H9 (cell line): Measurements from ENCODE around the gene SIM1. TPM values are rescaled to one million over a fixed set of nuclear protein-coding genes. Genes with fewer than 3 reads are reported as not detected.
A peak's percentile ranks its signal among the peaks of the same experiment; 100 is the strongest.

Experiments used
- DNase-seq: peaks from one replicate; pipeline ENCODE4 v3.0.0-alpha.2; 2017
- H2AFZ ChIP-seq: one replicate; pipeline ENCODE4 v1.6.1; 2013; ENCODE audit warnings: mild to moderate bottlenecking, low read length, control low read depth, moderate library complexity
- H2AK5ac ChIP-seq: 2 replicates; pipeline ENCODE4 v1.6.1; 2013; ENCODE audit warnings: low read length, control low read depth, mixed read lengths; ENCODE audit not compliant: insufficient read length
- H2BK120ac ChIP-seq: one replicate; pipeline ENCODE4 v1.6.1; 2013; ENCODE audit warnings: low read depth, mild to moderate bottlenecking, low read length, control low read depth, inconsistent platforms; ENCODE audit not compliant: poor library complexity, severe bottlenecking
- H2BK12ac ChIP-seq: 2 replicates; pipeline ENCODE4 v1.6.1; 2013; ENCODE audit warnings: low read length, control low read depth, mixed read lengths, low read depth; ENCODE audit not compliant: insufficient read length
- H2BK15ac ChIP-seq: 2 replicates; pipeline ENCODE4 v1.6.1; 2013; ENCODE audit warnings: low read depth, low read length, control low read depth
- H2BK20ac ChIP-seq: one replicate; pipeline ENCODE4 v1.6.1; 2013; ENCODE audit warnings: low read depth, mild to moderate bottlenecking, low read length, control low read depth, inconsistent platforms; ENCODE audit not compliant: poor library complexity, severe bottlenecking
- H2BK5ac ChIP-seq: 2 replicates; pipeline ENCODE4 v1.6.1; 2013; ENCODE audit warnings: low read length, control low read depth, mixed read lengths; ENCODE audit not compliant: insufficient read length
- H3K14ac ChIP-seq: 2 replicates; pipeline ENCODE4 v1.6.1; 2013; ENCODE audit warnings: low read length, control low read depth; ENCODE audit not compliant: insufficient read depth
- H3K18ac ChIP-seq: 2 replicates; pipeline ENCODE4 v1.6.1; 2013; ENCODE audit warnings: low read depth, mild to moderate bottlenecking, mixed read lengths, low read length, control low read depth; ENCODE audit not compliant: insufficient read length
- H3K23ac ChIP-seq: 2 replicates; pipeline ENCODE4 v1.6.1; 2013; ENCODE audit warnings: low read length, control low read depth, mixed read lengths, low read depth; ENCODE audit not compliant: insufficient read length
- H3K23me2 ChIP-seq: 2 replicates; pipeline ENCODE4 v1.6.1; 2013; ENCODE audit warnings: low read depth, mild to moderate bottlenecking, mixed read lengths, low read length, control low read depth; ENCODE audit not compliant: insufficient read length, poor library complexity, severe bottlenecking
- H3K27ac ChIP-seq: 2 replicates; pipeline ENCODE4 v1.5.1; 2013; ENCODE audit warnings: low read length, control low read depth, mixed read lengths, low read depth; ENCODE audit not compliant: insufficient read length
- H3K27me3 ChIP-seq: 2 replicates; pipeline ENCODE4 v1.6.1; 2013; ENCODE audit warnings: low read length, control low read depth, inconsistent platforms; ENCODE audit not compliant: insufficient read depth
- H3K4ac ChIP-seq: 2 replicates; pipeline ENCODE4 v1.6.1; 2013; ENCODE audit warnings: low read depth, mild to moderate bottlenecking, control low read depth, inconsistent platforms, low read length, moderate library complexity
- H3K4me1 ChIP-seq: 2 replicates; pipeline ENCODE4 v1.6.1; 2013; ENCODE audit warnings: low read length, control low read depth, inconsistent platforms; ENCODE audit not compliant: insufficient read depth
- H3K4me2 ChIP-seq: 2 replicates; pipeline ENCODE4 v1.6.1; 2013; ENCODE audit warnings: low read length, control low read depth, mixed read lengths; ENCODE audit not compliant: insufficient read length, insufficient read depth
- H3K56ac ChIP-seq: 2 replicates; pipeline ENCODE4 v1.6.1; 2013; ENCODE audit warnings: low read depth, mild to moderate bottlenecking, mixed read lengths, low read length, control low read depth; ENCODE audit not compliant: insufficient read length
- H3K79me1 ChIP-seq: 2 replicates; pipeline ENCODE4 v1.6.1; 2013; ENCODE audit warnings: low read depth, mild to moderate bottlenecking, moderate library complexity, low read length, control low read depth, inconsistent platforms; ENCODE audit not compliant: insufficient read depth, poor library complexity, severe bottlenecking
- H3K79me2 ChIP-seq: 2 replicates; pipeline ENCODE4 v1.6.1; 2013; ENCODE audit warnings: low read length, control low read depth, inconsistent platforms; ENCODE audit not compliant: insufficient read depth
- H3K9ac ChIP-seq: 2 replicates; pipeline ENCODE4 v1.6.1; 2013; ENCODE audit warnings: low read length, control low read depth, mixed read lengths; ENCODE audit not compliant: insufficient read length; ENCODE audit errors: extremely low read depth
- H3K9me3 ChIP-seq: one replicate; pipeline ENCODE4 v1.6.1; 2013; ENCODE audit warnings: low read depth, low read length, inconsistent platforms; ENCODE audit not compliant: control insufficient read depth
- H3T11ph ChIP-seq: one replicate; pipeline ENCODE4 v1.6.1; 2013; ENCODE audit warnings: mild to moderate bottlenecking, low read length, control low read depth, inconsistent platforms
- H4K20me1 ChIP-seq: one replicate; pipeline ENCODE4 v1.6.1; 2013; ENCODE audit not compliant: control insufficient read depth, insufficient read length, insufficient read depth
- H4K5ac ChIP-seq: 2 replicates; pipeline ENCODE4 v1.6.1; 2013; ENCODE audit warnings: low read depth, mild to moderate bottlenecking, mixed read lengths, low read length, control low read depth; ENCODE audit not compliant: insufficient read length
- H4K8ac ChIP-seq: replicated peaks from 2 replicates; pipeline ENCODE4 v1.6.1; 2013; ENCODE audit warnings: low read length, control low read depth, mixed read lengths, low read depth; ENCODE audit not compliant: insufficient read length
- H4K91ac ChIP-seq: 2 replicates; pipeline ENCODE4 v1.6.1; 2013; ENCODE audit warnings: low read depth, mild to moderate bottlenecking, moderate library complexity, mixed read lengths, low read length, control low read depth; ENCODE audit not compliant: insufficient read length
- H3K27ac Mint-ChIP-seq, 3 experiments: 2 replicates in 2 of 3; 3 replicates in 1 of 3; pipeline ENCODE4 v1.8.0; 2020 to 2021; ENCODE audit warnings: mixed read lengths in 3 of 3, mild to moderate bottlenecking in 1 of 3, moderate library complexity in 1 of 3
- H3K27me3 Mint-ChIP-seq: 2 replicates; pipeline ENCODE4 v1.8.0; 2021; ENCODE audit warnings: low read depth, mild to moderate bottlenecking, moderate library complexity, mixed read lengths
- H3K36me3 Mint-ChIP-seq, 3 experiments: 2 replicates in 2 of 3; 3 replicates in 1 of 3; pipeline ENCODE4 v1.8.0; 2020 to 2021; ENCODE audit warnings: low read depth in 3 of 3, mixed read lengths in 3 of 3; ENCODE audit not compliant: insufficient read depth in 1 of 3
- H3K4me1 Mint-ChIP-seq, 2 experiments: 2 replicates each; pipeline ENCODE4 v1.8.0; 2020; ENCODE audit warnings: mixed read lengths in 2 of 2
- H3K4me3 Mint-ChIP-seq, 2 experiments: 2 replicates in 1 of 2; 3 replicates in 1 of 2; pipeline ENCODE4 v1.8.0; 2020 to 2021; ENCODE audit warnings: mild to moderate bottlenecking in 2 of 2, mixed read lengths in 2 of 2, moderate library complexity in 1 of 2
- H3K9me3 Mint-ChIP-seq, 2 experiments: 2 replicates in 1 of 2; 3 replicates in 1 of 2; pipeline ENCODE4 v1.8.0; 2020; ENCODE audit warnings: mild to moderate bottlenecking in 2 of 2, mixed read lengths in 2 of 2, moderate library complexity in 1 of 2
- WGBS: extraction: QIAGEN DNeasy Blood & Tissue Kit; methylation state at CpG from one replicate; pipeline ENCODE4 v1.1.7; 2013; ENCODE audit warnings: missing lambda C conversion rate, low lambda C conversion rate, mixed read lengths; ENCODE audit not compliant: insufficient read length; ENCODE audit errors: extremely low coverage; 5-methylcytosine and 5-hydroxymethylcytosine counted together
- total RNA-seq: library from RNA; stranded (reverse); gene quantifications from 2 replicates; pipeline ENCODE4 v1.2.1, GENCODE V29; 2021
- TF ChIP-seq, protein P1 (sequence below): fragments of 200-600 bp; sonication (generic); conservative IDR thresholded peaks from 3 replicates; pipeline ENCODE4 v1.8.0; 2021; ENCODE audit warnings: antibody characterized with exemption, mild to moderate bottlenecking

SIM1 gene
- total RNA-seq, 1 experiment from 2014 or later = not detected

DNA sequence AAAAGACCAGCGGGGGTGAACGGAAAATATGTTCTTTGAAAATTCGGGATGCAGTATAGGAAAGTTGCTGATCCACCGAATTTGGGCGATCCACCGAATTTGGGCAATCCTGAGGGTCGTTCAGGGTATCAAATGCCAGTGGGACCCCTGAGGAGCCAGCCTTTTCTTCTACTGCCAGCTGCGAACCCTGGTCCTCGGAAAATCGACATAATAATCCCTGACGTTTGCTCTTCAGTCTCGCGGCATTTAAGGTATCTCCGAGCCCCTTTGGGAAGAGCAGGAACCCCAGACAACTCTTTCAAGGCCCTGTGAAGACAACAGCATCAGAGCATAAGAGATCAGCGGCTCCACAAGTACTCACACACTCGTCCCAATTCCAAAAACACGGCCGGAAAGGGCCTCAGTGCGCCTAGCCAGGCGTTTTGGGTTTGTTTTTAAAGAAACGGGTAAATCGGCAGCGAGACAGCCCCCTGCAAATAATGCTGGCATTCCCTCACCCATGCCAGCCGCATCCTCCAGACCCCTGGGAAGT, 1.0 kb downstream of the SIM1 start:
- TF ChIP-seq, protein P1, sequence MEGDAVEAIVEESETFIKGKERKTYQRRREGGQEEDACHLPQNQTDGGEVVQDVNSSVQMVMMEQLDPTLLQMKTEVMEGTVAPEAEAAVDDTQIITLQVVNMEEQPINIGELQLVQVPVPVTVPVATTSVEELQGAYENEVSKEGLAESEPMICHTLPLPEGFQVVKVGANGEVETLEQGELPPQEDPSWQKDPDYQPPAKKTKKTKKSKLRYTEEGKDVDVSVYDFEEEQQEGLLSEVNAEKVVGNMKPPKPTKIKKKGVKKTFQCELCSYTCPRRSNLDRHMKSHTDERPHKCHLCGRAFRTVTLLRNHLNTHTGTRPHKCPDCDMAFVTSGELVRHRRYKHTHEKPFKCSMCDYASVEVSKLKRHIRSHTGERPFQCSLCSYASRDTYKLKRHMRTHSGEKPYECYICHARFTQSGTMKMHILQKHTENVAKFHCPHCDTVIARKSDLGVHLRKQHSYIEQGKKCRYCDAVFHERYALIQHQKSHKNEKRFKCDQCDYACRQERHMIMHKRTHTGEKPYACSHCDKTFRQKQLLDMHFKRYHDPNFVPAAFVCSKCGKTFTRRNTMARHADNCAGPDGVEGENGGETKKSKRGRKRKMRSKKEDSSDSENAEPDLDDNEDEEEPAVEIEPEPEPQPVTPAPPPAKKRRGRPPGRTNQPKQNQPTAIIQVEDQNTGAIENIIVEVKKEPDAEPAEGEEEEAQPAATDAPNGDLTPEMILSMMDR = no peak
- Mint-ChIP-seq H3K27me3 (no peaks in the 10 kb centered on the region; the same call in 1 of the 2 replicates), H3K9me3 (peaks cover 0 to 12% of the 10 kb centered on the region in 2 experiments; a peak in 2 of 5 replicates), H3K27ac (no peak overlapping the region), H3K36me3 (no peaks in the 10 kb centered on the region), H3K4me3 (peak overlapping the region; percentile 22 to 76; a peak in 4 of 5 replicates), H3K4me1 (peaks cover 28 to 62% of the 10 kb centered on the region in 2 experiments)
- no peak overlapping the region for H4K91ac ChIP-seq
- H2BK20ac ChIP-seq = no peak overlapping the region
- H3K23ac ChIP-seq = no peak overlapping the region
- no peak overlapping the region for H4K5ac ChIP-seq
- H2BK12ac ChIP-seq = no peak overlapping the region
- H3K4ac ChIP-seq = no peak overlapping the region
- no peak overlapping the region for H3K27ac ChIP-seq
- H3T11ph ChIP-seq = no peak overlapping the region
- H3K79me2 ChIP-seq = no peaks in the 10 kb centered on the region
- H3K4me1 ChIP-seq = peaks cover 2% of the 10 kb centered on the region; the same call in 1 of the 2 replicates
- no peak overlapping the region for H3K14ac ChIP-seq
- no peaks in the 10 kb centered on the region for H3K9me3 ChIP-seq
- DNase-seq = peak; percentile 34
- H3K23me2 ChIP-seq = peaks cover 12% of the 10 kb centered on the region
- no peak overlapping the region for H2AFZ ChIP-seq
- WGBS = no CpG with 5 or more reads among the region's 24 CpGs
- H2BK5ac ChIP-seq = no peak overlapping the region
- no peaks in the 10 kb centered on the region for H3K79me1 ChIP-seq
- H2AK5ac ChIP-seq = no peak overlapping the region
- no peak overlapping the region for H2BK15ac ChIP-seq
- H3K18ac ChIP-seq = no peak overlapping the region
- H4K8ac ChIP-seq = no peak overlapping the region
- peak overlapping the region; percentile 73 for H3K4me2 ChIP-seq
- peaks cover 93% of the 10 kb centered on the region for H3K27me3 ChIP-seq
- no peak overlapping the region for H3K56ac ChIP-seq
- no peak overlapping the region for H2BK120ac ChIP-seq
- H3K9ac ChIP-seq = no peak overlapping the region
- peaks cover 3% of the 10 kb centered on the region for H4K20me1 ChIP-seq
